A549 treated with AZD2906 at 1 μM for 4 hours (cell line): ENCODE measurements around the gene RGS12. TPM values are rescaled to one million over a fixed set of nuclear protein-coding genes. Genes with fewer than 3 reads are reported as not detected.

Experiments
- total RNA-seq: library from RNA; stranded (reverse); fragments of 200-300 nt; extraction: Qiagen RNA extraction; gene quantifications from 5 replicates; pipeline ENCODE4 v1.2.3, GENCODE V29; 2022

RGS12 gene, protein sequence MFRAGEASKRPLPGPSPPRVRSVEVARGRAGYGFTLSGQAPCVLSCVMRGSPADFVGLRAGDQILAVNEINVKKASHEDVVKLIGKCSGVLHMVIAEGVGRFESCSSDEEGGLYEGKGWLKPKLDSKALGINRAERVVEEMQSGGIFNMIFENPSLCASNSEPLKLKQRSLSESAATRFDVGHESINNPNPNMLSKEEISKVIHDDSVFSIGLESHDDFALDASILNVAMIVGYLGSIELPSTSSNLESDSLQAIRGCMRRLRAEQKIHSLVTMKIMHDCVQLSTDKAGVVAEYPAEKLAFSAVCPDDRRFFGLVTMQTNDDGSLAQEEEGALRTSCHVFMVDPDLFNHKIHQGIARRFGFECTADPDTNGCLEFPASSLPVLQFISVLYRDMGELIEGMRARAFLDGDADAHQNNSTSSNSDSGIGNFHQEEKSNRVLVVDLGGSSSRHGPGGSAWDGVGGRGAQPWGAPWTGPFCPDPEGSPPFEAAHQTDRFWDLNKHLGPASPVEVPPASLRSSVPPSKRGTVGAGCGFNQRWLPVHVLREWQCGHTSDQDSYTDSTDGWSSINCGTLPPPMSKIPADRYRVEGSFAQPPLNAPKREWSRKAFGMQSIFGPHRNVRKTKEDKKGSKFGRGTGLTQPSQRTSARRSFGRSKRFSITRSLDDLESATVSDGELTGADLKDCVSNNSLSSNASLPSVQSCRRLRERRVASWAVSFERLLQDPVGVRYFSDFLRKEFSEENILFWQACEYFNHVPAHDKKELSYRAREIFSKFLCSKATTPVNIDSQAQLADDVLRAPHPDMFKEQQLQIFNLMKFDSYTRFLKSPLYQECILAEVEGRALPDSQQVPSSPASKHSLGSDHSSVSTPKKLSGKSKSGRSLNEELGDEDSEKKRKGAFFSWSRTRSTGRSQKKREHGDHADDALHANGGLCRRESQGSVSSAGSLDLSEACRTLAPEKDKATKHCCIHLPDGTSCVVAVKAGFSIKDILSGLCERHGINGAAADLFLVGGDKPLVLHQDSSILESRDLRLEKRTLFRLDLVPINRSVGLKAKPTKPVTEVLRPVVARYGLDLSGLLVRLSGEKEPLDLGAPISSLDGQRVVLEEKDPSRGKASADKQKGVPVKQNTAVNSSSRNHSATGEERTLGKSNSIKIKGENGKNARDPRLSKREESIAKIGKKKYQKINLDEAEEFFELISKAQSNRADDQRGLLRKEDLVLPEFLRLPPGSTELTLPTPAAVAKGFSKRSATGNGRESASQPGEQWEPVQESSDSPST (N-terminal part only)
- total RNA-seq: 8.8 to 12.4 TPM (median 10.7 TPM) in 5 replicates

DNA sequence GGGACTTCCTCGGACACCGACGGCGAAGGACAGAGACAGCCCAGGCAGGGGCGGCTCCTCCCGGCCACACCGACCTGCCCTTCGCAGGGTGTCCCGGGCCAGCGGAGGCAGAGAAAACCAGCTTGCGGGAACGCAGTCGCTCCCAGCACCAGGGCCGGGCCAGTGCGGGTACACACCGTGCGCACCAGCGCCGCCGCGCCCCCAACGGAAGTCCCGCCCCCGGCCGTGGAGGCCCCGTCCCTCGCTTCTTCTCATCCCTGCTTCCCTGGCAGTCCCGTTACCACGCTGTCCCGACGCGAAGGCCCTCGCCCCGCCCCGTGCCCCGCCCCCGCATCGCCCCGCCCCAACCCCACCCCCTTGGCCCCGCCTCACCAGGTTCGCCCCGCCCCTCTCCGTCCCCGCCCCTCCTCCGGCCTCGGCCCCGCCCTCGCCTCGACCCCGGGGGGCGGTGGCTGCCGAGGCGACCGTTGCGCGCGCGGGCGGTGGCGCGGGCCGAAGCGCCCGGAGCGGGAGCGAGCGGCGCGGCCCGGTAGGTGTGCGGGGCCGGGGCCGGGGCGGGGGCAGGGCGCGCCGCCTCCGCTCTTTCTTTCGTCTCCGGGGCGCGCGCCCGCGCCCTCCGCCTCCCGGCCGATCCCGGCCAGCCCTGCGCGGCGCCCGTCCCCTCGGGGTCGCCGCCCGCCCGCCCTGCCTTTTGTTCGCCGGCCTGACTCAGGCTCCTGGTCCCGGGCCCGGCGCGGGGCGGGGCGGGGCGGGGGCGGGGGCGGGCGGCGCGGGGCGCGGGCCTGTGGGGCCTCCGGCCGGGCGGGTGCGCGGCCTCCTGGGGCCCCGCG is at the start of gene RGS12:
Gene RGS12 (plus strand): TSS at position 451 of the 830 bp plus-strand sequence. CDS start 23,150 bp downstream, outside the sequence.

GRCh38 chr4:3248811-3249661 is 43.8 kb upstream of the RGS12 start, which contains the start of gene MSANTD1:
MSANTD1 (plus strand) TSS chr4:3249159; CDS start chr4:3249223, 64 bp downstream.

Other genes with a start within 250 kb of the RGS12 start
- gene HTT-AS, start 218.5 kb upstream of the RGS12 start, total RNA-seq: not detected in 5 replicates
- gene HTT, start 218.3 kb upstream of the RGS12 start, total RNA-seq: 10.9 to 12.2 TPM (median 11.2 TPM) in 5 replicates
- gene MSANTD1, start 43.9 kb upstream of the RGS12 start, total RNA-seq: 0.06 to 0.14 TPM (median 0.11 TPM) in 5 replicates
- gene HGFAC, start 148.9 kb downstream of the RGS12 start, total RNA-seq: 0.09 to 0.26 TPM (median 0.14 TPM) in 5 replicates
- gene DOK7, start 170.3 kb downstream of the RGS12 start, total RNA-seq: 0.22 to 0.76 TPM (median 0.32 TPM) in 5 replicates
- gene LRPAP1, start 239.4 kb downstream of the RGS12 start, total RNA-seq: 123 to 134 TPM (median 132 TPM) in 5 replicates